ENCODE results near the gene NOL3.

The NOL3 gene

GRCh38 chr16:67188323-67188722 is 18.0 kb downstream of the NOL3 start:
- no peak for DNase-seq (ENCODE audit: low read depth in 2 of 2, low spot score in 1 of 2)

DNA sequence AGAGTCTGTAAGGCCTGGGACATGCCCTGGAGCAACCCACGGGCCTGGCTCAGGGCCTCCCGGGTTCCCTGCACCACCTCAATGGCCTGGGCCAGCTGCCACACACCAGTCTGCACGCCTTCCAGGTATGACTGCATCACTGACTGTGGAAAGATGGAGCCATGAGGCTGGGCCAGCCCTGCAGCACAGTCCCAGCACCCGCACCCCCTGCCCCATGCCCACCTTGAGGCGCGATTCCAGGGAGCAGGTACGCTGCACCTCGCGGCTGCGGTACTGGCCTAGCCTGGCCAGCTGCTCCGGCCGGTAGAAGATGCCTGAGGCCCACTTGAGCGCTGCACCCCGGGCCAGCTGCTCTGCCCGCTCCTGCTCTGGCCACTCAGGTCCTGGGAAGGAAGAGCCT is 18.5 kb downstream of the NOL3 start:
- no peak for DNase-seq (ENCODE audit: low read depth in 2 of 2, low spot score in 1 of 2)

GRCh38 chr16:67190041-67190440 is 19.7 kb downstream of the NOL3 start, which contains the start of gene EXOC3L1:
Gene EXOC3L1 (minus strand): TSS chr16:67190136. CDS start chr16:67189676, 460 bp downstream.
- DNase-seq (ENCODE audit: low read depth in 2 of 2, low spot score in 1 of 2) = no peak

GRCh38 chr16:67190448-67191399 is 20.4 kb downstream of the NOL3 start:
- no peak for DNase-seq (ENCODE audit: low read depth in 2 of 2, low spot score in 1 of 2)

GRCh38 chr16:67191411-67191994 is 21.2 kb downstream of the NOL3 start:
- no peak for DNase-seq (ENCODE audit: low read depth in 2 of 2, low spot score in 1 of 2)

DNA sequence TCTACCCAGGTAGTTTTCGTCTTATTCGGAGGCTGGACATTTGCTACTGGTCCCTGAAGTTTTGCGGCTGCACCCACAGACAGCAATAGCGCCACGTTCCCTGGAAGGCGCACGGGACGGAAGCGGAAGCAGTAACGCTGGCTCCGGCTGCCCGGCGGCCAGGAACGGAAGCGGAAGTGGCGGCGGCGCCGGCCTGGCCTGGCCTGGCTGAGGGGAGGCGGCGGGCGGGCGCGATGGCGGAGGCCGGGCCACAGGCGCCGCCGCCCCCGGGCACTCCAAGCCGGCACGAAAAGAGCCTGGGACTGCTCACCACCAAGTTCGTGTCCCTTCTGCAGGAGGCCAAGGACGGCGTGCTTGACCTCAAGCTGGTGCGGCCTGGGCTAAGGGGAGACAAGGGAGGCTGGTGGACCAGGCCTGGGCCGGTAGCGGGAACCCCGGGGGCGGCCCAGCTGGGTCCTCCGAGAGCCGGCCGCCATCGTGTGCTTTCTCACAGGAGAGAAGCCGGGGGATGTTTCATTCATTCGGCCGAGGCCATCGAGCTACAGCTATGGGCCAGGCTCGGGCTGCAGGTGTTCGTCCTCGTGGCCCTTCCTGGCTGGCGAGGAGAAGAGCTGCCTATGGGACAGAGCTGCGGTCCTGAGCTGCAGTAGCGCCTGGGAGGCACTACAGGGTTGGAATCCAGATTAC is 21.8 kb downstream of the NOL3 start, which contains the start of gene E2F4:
Gene E2F4 (plus strand): TSS at position 161 of the 687 bp plus-strand sequence. CDS start 73 bp downstream, at position 234.
- DNase-seq (ENCODE audit: low read depth in 2 of 2, low spot score in 1 of 2) = peak; percentile 59 to 75

DNA sequence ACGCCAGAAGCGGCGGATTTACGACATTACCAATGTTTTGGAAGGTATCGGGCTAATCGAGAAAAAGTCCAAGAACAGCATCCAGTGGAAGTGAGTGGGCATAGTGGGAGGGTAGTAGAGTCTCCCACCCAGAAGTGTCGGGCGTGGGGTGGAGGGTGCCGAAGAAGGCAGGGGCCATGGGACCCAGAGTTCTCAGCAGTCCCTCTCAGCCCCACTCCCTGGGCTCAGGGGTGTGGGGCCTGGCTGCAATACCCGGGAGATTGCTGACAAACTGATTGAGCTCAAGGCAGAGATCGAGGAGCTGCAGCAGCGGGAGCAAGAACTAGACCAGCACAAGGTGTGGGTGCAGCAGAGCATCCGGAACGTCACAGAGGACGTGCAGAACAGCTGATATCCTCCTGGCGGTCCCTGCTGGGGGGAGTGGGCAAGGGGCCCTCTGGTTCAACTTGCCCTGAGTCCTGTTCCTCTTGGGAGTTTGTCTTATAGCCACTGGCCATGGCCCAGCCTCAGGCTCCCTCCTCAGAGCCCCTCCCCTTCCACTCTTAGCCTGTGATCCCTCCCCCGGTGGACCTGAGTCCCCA is 22.5 kb downstream of the NOL3 start:
- DNase-seq (ENCODE audit: low read depth in 2 of 2, low spot score in 1 of 2) = no peak

DNA sequence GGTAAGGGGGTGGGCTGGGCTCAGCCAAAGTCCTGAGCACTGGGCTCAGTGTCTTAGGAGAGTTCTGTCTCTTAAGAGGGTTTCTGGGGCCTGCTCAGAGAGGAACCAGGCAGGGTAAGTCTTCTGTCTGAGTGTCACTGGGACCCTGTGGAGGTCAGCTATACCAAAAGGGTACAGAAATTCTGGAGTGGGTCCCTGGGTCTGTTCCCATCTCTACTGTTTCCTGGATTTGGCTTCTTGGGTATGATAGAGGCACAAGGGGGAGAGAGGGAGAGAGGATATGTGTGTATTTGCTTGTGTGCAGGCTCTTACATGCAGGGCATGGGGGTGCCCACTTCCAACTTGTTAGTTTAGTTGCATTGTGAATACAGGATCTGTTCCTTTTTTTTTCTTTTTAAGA is 23.2 kb downstream of the NOL3 start:
- no peak for DNase-seq (ENCODE audit: low read depth in 2 of 2, low spot score in 1 of 2)

DNA sequence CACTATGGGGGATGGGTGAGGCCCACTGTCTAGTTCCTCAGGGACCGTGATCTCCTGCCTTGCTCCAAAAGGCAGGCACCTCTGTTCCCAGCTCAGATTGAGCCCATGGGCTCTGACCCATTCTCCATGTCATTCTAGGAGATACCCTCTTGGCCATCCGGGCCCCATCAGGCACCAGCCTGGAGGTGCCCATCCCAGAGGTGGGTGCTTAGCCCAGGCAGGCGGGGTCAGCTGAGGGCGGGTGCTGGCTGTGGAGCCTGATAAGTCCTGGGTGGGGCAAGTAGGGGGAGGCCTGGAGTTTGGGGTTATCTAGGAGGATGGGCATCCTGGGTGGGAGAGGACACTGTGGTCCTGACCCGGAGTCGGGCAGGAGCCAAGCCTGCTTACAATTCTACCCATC is 23.9 kb downstream of the NOL3 start:
- no peak for DNase-seq (ENCODE audit: low read depth in 2 of 2, low spot score in 1 of 2)

- DNase-seq (ENCODE audit: low read depth in 2 of 2, low spot score in 1 of 2) = no peak
These were observed 25.3 kb downstream of the NOL3 start for GRCh38 chr16:67195676-67196075.

- DNase-seq (ENCODE audit: low read depth in 2 of 2, low spot score in 1 of 2) = no peak
These were observed 26.5 kb downstream of the NOL3 start for GRCh38 chr16:67196881-67197280.

GRCh38 chr16:67197704-67198103 is 27.4 kb downstream of the NOL3 start:
- no peak for DNase-seq (ENCODE audit: low read depth in 2 of 2, low spot score in 1 of 2)

DNA sequence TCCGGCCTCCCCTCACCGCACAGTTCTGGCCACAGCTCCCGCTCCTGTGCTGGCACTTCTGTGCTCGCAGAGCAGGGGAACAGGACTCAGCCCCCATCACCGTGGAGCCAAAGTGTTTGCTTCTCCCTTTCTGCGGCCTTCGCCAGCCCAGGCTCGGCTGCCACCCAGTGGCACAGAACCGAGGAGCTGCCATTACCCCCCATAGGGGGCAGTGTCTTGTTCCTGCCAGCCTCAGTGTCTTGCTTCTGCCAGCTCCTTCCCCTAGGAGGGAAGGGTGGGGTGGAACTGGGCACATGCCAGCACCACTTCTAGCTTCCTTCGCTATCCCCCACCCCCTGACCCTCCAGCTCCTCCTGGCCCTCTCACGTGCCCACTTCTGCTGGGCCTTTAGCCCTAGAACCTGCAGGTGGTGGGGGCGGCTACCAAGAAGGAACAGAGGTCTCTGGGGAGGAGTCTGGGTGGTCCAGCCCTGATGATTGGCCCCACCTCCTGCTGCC is 27.9 kb downstream of the NOL3 start:
- no peak for DNase-seq (ENCODE audit: low read depth in 2 of 2, low spot score in 1 of 2)

- DNase-seq (ENCODE audit: low read depth in 2 of 2, low spot score in 1 of 2) = no peak
These were observed 28.9 kb downstream of the NOL3 start, which contains the start of gene ELMO3 for GRCh38 chr16:67199011-67199807. Gene ELMO3 (plus strand): TSS chr16:67199131. CDS start chr16:67199327, 196 bp downstream.

GRCh38 chr16:67199808-67200198 is 29.5 kb downstream of the NOL3 start:
- DNase-seq (ENCODE audit: low read depth in 2 of 2, low spot score in 1 of 2) = no peak

- DNase-seq (ENCODE audit: low read depth in 2 of 2, low spot score in 1 of 2) = no peak
These were observed 30.2 kb downstream of the NOL3 start for GRCh38 chr16:67200491-67200890.

DNA sequence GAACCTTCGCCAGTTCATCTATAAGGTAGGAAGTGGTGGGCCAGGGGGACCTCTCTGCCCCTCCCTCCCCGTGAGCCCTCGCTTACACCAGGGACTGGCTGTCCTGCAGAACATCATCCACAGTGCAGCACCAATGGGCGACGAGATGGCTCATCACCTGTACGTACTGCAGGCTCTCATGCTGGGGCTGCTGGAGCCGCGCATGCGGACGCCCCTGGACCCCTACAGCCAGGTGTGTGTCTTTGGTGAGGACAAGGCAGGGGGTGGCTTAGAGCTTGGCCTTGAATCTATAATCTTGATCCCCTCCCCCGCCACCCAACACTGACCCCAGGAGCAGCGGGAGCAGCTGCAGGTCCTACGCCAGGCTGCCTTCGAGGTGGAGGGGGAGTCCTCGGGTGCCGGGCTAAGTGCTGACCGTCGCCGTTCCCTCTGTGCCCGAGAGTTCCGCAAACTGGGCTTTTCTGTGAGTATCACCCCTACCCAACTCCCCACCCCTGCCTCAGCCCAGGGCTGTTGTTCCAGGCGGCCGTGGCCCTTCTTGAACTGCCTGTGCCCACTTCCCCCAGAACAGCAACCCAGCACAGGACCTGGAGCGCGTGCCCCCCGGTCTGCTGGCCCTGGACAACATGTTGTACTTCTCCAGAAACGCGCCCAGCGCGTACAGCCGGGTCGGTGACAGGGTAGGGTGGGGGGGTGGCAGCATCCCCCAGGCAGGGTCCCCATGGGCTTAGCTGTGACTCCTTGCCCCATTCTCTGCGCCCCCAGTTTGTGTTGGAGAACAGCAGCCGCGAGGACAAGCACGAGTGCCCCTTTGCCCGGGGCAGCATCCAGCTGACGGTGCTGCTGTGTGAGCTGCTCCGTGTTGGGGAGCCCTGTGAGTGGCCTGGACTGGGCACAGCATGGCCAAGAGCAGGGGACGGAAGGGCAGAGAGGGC is 31.3 kb downstream of the NOL3 start:
- no peak for DNase-seq (ENCODE audit: low read depth in 2 of 2, low spot score in 1 of 2)

- no peak for DNase-seq (ENCODE audit: low read depth in 2 of 2, low spot score in 1 of 2)
These were observed 32.1 kb downstream of the NOL3 start for GRCh38 chr16:67202426-67202825.

GRCh38 chr16:67202956-67203493 is 32.7 kb downstream of the NOL3 start:
- no peak for DNase-seq (ENCODE audit: low read depth in 2 of 2, low spot score in 1 of 2)

Measured in stimulated activated CD8-positive, alpha-beta memory T cell treated with anti-CD3 and anti-CD28 coated beads, Interleukin-4, amount 100 ng/mL, for 4 hours (primary cell).